HG03378 (cell line): ENCODE data around the gene ZNF586.
A peak's percentile ranks its signal among the peaks of the same experiment; 100 is the strongest.
"Not testable (repeated sequence)": the region's sequence is repeated elsewhere in the genome, so short reads cannot be mapped to it uniquely, and the experiment has no call there.

Experiments
- ATAC-seq: cut with Tn5 transposase; IDR thresholded peaks from one replicate; pipeline ENCODE4 v1.9.1; 2021; ENCODE audit warnings: mild to moderate bottlenecking, moderate library complexity; ENCODE audit not compliant: unreplicated experiment

The ZNF586 gene

GRCh38 chr19:57769345-57770131, at the start of gene ZNF586:
ZNF586 (plus strand) TSS chr19:57769676; CDS start chr19:57769843, 167 bp downstream.
- peak; percentile 96 for ATAC-seq

DNA sequence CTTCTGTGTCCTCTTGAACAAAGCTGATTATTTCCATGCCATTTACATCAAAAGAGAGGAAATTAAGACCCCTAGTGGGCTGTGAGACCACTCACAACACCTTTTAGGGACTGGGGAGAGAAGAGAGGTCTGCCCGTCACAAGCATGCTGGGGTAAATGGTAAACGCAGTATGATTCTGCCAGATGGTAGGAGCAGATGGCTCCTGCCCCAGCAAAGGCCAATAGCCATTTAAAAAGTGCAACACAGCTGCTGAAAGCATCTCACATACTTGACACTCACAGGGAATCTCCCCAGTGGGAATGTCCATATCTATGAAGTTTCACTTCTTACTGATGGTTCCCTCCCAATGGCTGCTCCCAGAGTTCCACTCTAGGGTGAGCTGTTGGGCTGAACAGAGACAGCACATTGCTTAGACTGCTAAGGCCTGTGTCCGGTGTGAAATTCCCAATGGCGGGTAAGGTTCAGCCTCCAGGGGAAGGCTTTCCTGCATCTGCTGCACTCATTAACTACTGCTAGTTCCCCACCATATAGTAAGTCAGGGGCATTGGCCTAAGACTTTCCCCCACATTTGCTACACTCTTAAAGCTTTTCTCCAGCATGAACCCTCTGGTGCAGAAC, 49.5 kb upstream of the ZNF586 start:
- ATAC-seq: no peak

- no peak for ATAC-seq
Measured at GRCh38 chr19:57720878-57721277, 48.6 kb upstream of the ZNF586 start.

DNA sequence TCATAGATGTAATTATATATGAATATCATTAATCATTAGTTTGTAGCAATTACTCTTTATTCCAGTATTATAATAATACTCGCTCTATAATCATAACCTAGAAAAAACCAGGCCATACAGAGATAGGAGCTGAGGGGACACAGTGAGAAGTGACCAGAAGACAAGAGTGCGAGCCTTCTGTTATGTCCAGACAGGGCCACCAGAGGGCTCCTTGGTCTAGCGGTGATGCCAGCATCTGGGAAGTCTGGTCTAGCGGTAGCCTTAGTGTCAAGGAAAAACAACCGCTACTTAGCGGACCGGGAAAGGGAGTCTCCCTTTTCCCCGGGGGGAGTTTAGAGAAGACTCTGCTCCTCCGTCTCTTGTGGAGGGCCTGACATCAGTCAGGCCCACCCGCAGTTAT, 31.2 kb upstream of the ZNF586 start:
- not testable (repeated sequence) for ATAC-seq

GRCh38 chr19:57738770-57739169, 30.7 kb upstream of the ZNF586 start:
- not testable (repeated sequence) for ATAC-seq

DNA sequence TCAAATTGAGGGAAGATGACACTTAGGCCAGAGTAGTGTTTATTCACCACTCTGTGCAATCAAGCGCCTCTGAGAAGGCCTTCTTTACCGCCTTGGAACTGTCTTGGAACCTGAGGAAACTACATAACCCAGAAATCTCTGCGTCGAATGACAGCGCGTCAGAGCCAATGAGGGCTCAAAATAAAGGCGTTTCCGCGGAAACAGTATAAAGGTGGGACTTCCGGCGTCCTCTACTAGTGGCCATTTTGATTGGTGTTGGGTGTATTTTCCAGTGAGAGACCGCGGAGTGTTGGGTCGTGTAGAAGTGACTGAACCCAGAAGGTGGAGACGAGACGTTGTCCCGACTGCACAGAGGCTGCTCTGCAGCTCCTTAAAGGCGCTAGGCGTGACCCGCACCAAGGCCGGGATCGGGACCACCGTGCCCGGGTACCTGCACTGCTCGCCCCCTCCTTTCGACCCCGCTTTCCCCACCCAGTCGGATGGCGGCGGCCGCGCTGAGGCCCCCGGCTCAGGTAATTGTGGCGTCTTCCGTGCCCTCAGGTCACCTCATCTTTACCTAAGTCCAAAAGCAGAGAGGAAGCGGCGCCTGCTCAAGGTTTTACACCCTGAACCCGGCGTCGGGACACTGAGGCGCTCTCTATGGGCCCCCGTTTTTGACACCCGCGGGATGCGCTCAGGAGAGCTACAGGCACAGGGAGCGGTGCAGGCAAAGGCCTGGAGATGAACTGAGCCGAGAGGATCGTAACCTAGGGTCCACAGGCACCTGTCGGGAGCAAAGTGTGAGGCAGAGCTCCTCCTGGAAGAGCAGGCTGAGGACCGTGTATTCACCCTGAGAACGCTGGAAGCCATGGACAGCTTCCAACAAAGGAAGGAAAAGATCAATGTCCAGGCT, 22.6 kb upstream of the ZNF586 start, which contains the start of gene ZNF776:
Gene ZNF776 (plus strand): TSS at position 236 of the 892 bp plus-strand sequence. CDS start 244 bp downstream, at position 480.
- peak; percentile 98 for ATAC-seq

GRCh38 chr19:57747472-57747807, 22.0 kb upstream of the ZNF586 start:
- no peak for ATAC-seq

- ATAC-seq: no peak
Measured at GRCh38 chr19:57748029-57748428, 21.4 kb upstream of the ZNF586 start.

DNA sequence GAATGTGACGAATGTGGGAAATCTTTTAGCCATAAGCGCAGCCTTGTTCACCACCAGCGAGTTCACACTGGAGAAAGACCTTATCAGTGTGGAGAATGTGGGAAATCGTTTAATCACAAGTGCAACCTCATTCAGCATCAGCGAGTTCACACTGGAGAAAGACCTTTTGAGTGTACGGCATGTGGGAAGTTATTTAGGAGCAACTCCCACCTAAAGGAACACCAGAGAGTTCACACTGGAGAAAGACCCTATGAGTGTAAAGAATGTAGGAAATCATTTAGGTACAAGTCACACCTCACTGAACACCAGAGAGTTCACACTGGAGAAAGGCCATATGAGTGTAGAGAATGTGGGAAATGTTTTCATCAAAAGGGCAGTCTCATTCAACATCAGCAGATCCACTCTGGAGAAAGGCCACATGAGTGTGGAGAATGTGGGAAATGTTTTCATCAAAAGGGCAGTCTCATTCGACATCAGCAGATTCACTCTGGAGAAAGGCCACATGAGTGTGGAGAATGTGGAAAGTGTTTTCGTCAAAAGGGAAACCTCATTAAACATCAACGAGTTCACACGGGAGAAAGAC, 15.3 kb upstream of the ZNF586 start:
- no peak for ATAC-seq

DNA sequence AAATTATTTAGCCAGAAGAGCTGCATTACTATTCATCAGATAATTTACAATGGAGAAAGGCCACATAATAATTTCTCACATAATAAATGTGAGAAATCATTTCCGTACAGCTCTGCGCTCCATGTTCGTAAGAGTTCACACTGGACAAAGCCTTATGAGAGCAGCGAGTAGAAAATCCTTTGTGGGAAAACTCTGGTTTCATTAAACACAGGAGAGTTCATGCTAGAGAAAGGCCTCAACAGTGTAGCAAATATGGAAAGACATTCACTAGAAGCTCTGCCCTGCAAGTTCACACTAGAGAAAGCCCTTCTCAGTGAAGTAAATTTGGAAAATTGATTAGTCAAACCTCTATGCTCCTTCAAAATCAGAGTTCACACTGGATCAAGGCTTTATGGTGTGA, 14.4 kb upstream of the ZNF586 start:
- ATAC-seq: no peak

DNA sequence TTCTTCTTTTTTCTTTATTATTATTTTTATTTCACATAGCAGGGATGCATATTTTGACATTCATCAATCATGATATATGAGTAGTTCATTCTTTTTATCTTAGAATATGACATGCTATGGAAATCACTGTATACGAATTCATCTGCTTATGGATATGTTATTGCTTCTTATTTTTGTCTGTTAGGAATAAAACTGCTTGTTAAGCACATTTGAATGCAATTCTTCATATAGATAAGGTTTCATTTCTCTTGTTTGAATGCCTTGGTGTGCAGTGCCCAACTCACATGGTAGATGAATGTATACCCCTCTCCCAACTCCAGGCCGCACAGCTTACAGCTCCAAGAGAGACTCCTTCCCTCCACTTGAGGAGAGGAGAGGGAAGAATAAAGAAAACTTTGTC, 11.5 kb upstream of the ZNF586 start:
- no peak for ATAC-seq

DNA sequence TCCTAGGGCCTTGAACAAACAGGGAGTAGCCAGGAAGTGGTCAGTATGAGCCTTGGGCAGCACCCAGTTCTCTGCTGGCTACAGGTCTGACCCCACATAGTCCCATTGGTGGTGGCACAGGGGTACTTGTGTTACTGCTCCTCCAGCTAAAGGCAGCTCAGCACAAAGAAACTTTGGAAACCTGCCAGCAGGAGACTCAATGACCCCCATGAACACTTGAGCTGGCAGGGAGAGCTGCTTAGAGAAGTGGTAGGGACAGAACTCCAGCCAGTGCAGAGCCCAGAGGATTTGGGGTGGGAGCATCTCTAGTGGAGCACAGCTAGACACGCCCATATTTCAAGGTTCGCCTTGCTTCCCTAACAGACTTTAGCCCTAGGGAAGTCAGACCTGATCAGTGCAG, 10.4 kb upstream of the ZNF586 start:
- no peak for ATAC-seq

- no peak for ATAC-seq
Measured at GRCh38 chr19:57771417-57771816, 1.9 kb downstream of the ZNF586 start.

- ATAC-seq: no peak
Measured at GRCh38 chr19:57773488-57773887, 4.0 kb downstream of the ZNF586 start.

DNA sequence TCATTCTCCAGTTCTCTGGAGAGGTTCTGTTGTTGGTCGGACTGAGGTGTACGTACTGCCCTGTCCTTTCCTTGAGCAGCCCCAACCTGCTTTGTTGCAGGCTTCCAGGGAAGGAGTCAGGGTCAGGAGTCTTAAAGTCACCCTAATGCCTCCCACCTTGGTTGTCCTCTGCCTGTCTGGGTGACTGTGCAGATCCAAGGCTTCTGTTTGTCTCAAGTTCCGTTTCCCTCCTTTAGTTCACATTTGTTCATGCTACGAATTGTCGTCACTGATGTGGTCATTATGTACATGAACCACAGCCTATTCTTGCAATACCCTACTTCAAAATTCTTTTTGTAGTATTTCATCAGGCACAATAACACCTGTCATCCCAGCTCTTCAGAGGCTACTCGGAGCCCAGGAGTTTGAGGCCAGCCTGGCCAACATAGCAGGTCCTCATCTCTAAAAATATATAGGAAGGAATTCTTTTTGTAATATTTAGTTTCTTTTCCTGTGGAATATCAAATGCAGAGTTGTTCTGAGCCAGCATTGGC, 7.4 kb downstream of the ZNF586 start:
- no peak for ATAC-seq

DNA sequence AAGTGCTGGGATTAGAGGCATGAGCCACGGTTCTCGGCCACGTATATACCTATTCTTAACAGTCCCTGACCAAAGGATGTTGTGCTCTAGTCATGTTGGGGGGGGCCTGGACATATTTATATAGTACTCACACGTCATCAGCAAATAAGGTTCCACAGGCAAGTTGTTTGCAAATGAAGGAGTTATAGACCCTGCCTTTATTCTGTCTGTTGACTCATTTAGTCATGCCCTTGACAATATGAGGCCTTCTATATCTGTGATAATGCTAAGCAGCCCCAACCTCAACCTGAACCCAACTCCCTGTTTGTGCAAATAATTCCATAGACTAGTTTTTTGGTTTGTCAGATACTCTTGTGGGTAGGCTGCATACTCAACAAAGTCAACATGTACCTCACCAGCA, 8.9 kb downstream of the ZNF586 start:
- no peak for ATAC-seq

DNA sequence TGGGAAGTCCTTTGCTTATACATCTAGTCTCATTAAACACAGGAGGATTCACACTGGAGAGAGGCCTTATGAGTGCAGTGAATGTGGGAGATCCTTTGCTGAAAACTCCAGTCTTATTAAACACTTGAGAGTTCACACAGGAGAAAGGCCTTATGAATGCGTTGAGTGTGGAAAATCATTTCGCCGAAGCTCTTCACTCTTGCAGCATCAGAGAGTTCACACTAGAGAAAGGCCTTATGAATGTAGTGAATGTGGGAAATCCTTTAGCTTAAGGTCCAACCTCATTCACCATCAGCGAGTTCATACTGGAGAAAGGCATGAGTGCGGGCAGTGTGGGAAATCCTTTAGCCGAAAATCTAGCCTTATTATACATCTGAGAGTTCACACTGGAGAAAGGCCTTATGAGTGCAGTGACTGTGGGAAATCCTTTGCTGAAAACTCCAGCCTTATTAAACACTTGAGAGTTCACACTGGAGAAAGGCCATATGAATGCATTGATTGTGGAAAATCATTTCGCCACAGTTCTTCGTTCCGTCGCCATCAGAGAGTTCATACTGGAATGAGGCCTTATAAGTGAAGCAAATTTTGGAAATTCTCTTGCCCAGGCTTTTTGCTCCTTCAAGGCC, 9.9 kb downstream of the ZNF586 start:
- no peak for ATAC-seq

DNA sequence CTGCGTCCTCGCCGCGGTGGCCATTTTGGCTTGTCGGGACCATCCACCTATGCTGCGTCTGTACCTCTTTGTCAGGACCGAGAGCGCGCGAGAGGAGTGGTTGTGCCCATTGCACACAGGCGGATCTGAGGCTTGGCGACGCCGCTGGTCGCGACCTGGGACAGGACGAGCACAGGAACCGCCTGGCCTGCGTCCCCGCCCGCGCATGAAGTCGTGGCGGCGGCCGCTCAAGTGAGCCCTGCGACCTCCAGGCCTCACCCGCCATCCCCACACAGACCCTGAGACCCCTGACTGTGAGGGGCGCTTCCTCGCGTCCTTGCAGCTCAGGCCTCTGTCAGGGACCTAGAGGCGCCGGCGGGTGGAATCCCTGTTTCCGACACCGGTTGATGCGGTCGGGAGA, 16.8 kb downstream of the ZNF586 start:
- ATAC-seq: no peak

DNA sequence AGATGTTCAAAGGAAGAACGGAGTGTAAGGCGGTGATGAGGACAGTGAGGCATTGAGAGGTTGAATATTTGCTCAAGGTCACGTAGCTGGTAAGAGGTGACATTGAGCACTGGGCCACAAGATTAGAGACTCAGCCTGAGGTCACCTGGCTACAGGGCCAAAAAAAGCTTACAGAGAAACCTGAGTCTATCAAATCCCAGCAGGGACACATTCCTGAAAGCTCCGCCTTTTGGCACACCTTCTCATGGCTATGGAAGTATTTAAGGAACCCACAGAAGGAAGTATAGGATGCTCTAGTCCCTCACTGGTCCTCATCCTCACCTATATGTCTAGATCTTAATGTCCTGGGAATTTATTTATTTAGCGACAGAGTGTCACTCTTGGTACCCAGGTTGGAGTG, 17.4 kb downstream of the ZNF586 start:
- no peak for ATAC-seq

DNA sequence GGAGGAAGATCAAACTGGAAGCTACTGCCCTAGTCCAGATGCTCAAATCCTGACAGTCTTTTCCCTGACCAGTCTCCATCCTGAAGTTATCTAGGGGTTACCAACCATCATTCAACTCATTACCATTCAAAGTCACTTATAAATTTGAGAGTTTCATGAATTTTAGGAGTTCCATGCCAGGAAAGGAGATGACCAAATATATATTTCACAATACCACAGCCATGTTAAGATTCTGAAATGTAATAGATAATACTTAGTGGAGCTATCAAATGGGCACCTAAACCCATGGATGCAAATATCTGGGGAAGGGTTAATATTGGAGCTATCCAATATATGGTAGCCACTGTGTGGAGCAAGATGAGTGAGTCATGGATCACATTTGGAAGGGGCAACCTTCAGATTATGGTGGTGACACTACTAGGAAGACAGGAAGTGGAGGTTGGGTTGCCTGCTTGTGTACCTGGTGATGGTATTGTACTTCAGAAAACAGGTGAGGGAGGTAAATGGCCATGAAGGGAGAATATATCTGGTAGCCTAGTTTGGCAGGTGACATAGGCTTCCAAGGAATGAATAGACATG, 18.7 kb downstream of the ZNF586 start:
- no peak for ATAC-seq
